Ecto neural progenitor cell (in vitro differentiated cells): ENCODE data around the gene SMPD3.

Experiments
- DNase-seq: peaks from one replicate; pipeline ENCODE4 v3.0.0-alpha.2; 2018; ENCODE audit warnings: low spot score

The SMPD3 gene

DNA sequence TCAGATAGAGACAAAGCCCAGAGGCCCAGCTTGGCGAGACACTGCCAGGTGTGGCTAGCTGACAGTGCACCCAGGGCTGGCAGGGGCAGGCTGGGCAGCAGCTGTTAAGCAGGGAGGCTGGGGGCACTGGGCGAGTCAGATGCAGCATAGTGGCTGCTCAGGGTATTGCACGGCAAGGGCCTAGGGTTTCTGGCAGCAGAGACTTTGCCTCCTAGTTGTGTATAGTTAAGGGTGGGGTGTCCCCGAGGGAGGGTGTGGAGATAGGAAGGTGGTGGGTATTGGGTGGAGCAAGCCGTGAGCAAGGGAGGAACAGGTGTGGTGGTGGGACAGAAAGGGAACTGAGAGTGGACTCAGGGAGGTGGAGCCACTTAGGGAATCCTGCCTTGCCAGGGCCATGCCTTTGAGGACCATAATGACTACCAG, 66.0 kb downstream of the SMPD3 start:
- DNase-seq: no peak

DNA sequence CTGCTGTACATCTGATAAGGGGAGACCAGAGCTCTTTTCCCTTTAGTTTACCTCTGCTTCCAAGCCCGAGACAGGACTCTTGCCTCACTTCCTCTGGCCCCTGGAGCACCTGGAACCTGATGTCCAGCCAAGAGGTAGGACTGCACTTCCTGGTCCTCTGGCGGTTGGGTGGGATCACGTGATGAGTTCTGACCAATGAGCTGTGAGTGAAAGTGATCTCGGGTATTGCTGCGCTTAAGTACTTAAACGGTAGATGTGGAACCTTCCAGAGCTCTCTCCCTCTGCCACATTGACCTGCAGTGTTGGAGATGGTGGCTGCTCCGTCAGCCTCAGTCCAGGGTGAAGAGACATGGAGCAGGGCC, 67.0 kb downstream of the SMPD3 start:
- no peak for DNase-seq

- no peak for DNase-seq
Observed at GRCh38 chr16:68380676-68381362, 67.5 kb downstream of the SMPD3 start.

GRCh38 chr16:68380348-68380670, 68.0 kb downstream of the SMPD3 start:
- DNase-seq: no peak

GRCh38 chr16:68379472-68380347, 68.6 kb downstream of the SMPD3 start:
- DNase-seq: no peak

DNA sequence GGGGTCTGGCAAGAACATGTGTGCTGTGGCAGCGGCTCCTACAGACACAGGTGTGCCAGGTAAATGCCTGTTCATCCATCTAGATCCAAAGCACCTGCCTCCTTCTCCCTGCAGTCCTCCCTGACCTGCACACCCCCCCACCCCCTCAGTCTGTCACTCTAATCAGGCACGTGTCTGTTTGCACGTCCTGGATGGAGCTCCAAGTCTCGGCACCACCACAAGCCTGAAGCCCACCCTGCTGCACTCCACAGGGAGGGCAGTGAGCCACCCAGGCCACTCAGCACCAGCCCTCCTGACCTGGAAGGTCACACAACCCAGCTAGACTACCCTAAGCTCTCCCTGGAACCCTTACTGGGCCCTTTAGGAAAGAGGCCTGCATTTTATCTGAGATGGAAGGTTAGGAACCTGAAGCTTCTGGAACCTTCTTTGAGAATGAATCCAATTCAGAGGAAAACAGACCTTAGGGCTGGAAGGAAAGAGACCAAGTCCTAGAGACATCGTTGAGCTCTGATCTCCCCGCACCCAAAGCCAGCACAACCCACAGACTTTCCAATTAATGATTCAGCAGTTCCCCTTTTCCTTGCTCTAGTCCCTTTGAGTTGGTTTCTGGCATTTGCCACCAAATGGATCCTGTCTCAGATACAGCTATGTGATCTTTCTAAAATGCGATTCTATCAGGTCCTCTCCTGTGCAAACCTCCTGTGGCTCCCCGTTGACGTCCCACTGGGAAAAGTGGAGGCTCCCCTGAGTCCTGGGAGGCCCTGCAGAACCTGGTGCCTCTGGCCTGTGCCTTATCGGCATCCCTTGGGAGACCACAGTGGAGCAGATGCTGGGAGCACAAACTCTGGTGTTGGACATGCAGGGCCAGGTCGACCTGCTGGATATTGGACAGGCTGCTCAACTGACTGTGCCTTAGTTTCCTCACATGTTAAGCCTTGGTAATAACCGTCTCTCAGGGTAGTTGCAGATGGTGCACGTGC, 69.6 kb downstream of the SMPD3 start:
- DNase-seq: no peak

- DNase-seq: no peak
Observed at GRCh38 chr16:68377667-68378393, 70.5 kb downstream of the SMPD3 start.

DNA sequence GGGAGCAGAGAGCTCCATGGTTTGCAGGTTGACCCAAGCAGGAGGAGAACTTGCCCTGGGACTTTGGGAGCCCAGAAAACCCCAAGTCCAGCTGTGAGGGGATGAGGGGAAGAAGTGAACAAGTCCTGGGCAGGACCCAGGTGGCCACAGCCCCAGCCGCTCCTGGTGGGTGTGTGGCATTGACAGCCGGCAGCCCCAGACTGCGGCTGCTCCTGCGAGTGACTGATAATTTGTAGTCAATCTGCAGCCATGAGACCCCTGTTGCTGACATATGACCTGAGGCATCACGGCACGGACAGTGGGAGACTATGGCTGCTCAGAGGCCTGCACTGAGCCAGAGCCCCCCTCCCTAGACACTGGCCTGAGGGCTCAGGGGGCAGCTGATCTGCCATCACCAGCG, 71.1 kb downstream of the SMPD3 start:
- no peak for DNase-seq

- no peak for DNase-seq
Observed at GRCh38 chr16:68376590-68376989, 71.7 kb downstream of the SMPD3 start.

- no peak for DNase-seq
Observed at GRCh38 chr16:68375801-68376536, 72.3 kb downstream of the SMPD3 start.

DNA sequence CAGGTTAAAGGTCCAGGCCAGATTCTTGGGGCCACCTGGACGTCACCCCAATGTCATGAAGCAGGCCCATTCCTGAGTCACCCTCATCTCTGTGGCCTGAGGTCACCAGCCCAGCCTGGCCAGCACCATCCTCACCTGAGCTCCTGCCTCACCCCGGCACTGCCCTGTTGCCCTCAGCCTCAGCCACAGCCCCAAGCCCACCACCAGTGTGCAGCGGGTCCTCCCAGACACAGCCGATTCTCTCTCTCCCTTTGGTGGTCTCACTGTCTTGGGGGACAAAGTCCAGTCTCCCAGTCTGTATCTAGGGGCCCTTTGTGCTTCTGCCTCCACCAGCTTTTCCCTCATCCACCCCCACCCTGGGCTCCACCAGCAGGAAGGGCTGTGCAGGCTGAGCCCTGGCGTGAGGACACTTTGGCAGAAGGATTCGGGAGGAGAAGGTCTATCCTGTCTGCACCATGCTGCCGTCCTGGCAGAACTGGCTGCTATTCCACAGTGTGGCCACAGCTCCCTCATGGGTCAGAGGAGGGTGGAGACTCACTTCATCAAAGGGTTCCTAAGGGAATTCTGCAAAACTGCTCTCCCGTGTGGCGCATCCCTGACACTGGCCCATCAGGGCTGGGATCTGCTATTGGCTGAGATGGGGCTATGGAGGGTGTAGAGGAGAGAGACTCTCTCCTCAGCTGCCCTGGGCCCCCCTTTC, 73.2 kb downstream of the SMPD3 start:
- no peak for DNase-seq

GRCh38 chr16:68374246-68374805, 74.0 kb downstream of the SMPD3 start:
- no peak for DNase-seq

- DNase-seq: no peak
Observed at GRCh38 chr16:68373528-68374245, 74.6 kb downstream of the SMPD3 start.

GRCh38 chr16:68372806-68373205, 75.5 kb downstream of the SMPD3 start:
- DNase-seq: no peak

- DNase-seq: no peak
Observed at GRCh38 chr16:68372381-68372720, 76.0 kb downstream of the SMPD3 start.

- DNase-seq: no peak
Observed at GRCh38 chr16:68371706-68372380, 76.5 kb downstream of the SMPD3 start.

DNA sequence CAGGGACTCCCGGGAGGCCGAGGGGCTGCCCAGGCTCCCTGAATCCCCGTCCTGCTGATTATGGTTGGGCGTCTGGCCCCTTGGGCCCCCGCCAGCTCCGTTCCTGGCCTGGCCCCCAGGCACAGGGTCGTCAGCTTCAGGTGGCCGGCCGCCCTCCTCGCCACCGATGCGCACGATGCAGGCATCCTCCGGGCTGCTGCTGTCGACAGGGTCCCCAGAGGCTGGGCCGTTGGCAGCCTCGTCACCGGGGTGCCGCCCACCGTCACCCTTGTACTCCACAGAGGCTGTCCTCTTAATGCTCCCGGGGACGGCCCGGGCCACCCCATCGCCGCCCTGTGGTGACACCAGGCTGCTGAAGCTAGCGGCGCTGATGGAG, 77.0 kb downstream of the SMPD3 start:
- DNase-seq: no peak

DNA sequence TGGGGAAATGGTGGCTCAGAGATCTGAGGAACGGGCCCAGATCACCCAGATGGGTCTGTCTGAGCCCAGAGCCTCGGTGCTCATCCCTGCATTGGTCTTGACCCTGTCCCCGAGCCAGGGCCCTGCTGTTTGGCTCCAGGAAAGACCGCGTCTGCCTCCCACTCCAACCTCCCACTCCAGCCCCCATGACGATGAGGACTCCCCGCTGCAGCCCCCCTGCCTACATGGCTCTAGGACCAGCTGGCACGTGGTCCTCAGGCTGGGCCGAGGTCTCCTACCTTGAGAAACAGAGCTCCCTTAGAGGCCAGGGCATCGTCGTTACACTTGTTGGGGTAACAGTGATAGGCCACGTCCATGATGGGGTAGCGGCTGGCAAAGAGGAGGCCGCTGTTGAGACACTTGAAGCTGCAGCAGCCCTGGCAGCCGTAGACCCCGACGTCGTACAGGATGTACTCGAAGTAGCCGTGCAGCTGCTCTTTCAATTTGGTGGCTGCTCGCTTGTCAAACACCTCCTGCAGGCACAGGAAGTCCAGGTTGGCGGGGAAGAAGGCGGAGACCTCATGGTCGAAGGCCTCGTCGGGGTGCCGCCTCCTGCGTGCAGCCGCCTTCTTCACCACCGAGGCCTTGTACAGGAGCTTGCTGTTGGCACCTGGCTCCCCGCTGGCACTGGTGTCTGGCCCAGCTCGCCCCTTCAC, 77.6 kb downstream of the SMPD3 start:
- DNase-seq: no peak
